IPS-NIHi7 (cell line): Measurements from ENCODE around the gene STARD7.
"Not testable (repeated sequence)": the region's sequence is repeated elsewhere in the genome, so short reads cannot be mapped to it uniquely, and the experiment has no call there.

Experiments used
- DNase-seq: peaks from one replicate; pipeline ENCODE4 v3.0.0; 2012; ENCODE audit warnings: mixed read lengths; ENCODE audit errors: extremely low spot score

The STARD7 gene

DNA sequence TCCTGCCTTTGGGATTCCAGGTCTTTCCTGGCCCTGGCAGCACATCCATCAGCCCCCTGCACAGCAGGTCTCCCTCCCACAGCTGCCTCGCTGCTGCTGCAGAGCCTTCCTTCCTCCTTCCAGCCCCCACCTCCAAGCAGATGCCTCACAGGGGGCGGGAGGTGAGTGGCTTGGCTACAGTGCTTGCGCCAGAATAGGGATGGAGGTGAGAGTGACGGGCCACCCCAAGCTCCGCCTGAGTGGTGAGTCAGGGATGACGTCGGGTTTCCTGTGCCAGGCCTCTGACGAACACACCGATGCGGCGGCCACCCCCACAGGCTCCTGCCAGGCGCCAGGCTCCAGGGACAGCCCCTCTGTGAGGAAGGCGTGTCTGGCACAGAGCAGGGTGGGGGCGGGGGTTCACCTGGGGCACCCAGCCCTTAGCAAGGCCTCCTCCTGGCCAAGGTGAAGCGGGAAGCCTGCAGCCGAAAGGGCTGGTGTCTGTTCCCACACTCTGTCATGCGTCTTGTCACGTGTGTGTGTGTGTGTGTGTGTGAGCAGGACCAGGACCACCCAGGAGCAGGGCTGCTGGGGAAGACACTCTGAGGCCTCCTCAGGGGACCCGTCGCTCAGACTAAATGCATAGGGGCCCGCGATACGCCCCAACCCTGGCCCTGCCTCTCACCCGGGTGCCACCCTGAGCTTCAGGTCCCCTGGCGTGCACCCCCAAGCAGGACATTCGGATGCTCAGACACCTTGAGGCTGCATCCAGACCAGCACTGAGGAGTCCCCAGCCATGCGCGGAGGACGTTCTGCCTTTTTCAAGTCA is 60.0 kb downstream of the STARD7 start:
- peak; percentile 87 for DNase-seq

DNA sequence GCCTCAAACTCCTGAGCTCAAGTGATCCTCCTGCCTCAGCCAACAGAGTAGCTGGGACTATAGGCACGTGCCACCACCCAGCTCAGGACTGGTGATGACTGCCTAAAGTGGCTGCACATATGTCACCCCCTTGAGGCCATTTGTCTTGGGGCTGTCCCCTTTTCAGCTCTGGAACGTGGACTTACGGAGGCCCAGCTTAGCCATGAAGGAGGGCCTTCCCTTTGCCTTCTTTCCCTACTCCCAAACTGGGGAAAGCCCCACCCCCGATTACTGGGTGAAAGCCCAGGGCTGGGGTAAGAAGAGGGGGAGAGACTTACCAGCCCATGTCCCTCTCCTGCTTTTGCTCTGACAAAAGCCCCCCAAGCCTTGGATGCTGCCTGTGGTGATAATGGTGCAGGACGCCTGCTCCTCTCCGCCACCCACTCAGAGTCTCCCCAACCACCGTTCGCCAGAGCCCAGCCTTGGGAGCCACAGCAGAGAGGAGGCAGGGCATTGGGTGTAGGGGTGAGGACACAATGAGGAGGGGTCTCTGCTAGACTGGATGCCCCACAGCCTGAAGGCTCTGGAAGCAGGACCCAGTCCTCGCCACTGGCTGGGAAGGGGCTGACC is 60.9 kb downstream of the STARD7 start:
- no peak for DNase-seq

DNA sequence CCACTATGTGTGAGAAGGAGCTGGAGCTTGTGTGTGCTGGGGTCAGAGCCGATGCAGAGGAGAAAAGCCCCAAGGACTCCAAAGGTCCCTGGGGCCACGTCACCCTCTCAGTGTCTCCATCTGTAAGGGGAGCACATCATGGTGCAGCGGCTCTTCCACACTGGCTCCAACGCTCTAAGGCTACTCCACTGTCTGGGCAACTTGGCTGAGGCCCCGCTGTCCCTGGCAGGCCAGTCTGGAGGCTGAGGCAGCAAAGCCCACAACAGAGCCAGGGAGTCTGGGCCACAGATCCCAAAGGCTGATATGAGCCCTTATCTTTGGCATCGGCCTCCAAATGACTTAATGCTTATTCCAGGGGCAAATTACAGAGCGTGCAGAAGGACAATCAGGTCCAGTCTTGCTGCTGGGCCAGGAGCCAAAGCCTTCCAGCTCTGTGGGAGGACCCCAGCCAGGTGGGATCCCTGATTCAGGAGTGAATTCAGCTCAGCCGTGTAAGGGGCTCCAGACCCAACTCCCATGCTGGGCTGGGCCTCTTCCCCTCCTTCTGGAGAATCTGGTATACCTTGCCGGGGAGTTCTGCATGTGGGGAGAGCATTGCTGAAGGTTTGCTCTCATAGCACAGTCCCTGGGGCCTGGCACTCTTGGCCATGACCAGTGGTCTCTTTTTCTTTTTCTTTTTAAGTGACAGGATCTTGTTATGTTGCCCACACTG is 61.6 kb downstream of the STARD7 start:
- no peak for DNase-seq

DNA sequence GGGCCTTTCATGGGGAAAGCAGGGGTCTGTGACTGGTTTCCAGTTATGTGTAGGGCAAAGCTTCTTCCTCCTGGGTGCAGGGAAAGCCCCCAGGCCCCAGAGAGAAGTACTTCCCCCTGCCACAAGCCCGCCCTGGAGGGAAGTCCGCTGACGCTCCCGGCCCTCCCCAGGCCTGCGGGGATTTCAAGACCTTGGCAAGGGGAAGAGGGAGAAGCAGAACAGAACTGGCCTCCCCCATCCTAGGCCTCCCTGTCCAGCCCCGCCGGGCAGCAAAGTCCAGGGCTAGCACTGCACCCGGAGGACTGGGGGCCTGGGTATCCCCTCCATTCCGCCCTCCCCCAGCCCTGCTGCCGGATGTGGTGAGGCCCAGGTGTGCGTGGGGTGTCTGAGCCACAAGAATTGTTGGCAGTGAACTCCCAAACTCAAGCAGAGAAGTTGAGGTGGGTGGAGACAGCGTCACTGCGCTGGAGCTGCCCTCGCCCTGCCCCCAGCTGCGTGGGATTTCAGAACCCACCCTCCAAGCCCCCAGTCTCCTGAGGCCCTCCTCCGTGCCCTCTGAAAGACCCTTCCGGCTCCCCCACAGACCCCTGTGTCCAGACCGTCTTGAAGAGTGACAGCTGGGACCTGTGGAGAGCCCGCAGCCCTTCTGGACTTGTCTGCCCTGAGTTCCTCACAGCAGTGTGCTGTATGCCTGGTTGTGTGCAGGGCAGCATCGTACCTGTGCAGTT is 62.3 kb downstream of the STARD7 start:
- DNase-seq, result no peak

DNA sequence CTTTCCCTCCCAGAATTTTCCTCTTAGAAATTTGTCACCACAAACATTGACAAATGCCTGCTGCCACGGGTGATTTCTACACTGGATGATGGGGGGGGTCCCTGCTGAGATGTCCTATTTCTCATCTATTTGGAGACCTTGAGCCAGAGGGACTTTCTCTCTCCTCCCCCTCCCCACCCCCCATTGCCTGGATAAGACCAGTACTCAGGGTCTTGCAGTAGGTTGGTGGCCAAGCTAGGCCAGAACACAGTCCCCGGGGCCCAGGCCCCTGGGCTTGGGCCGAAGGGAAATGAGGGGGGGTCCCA is 62.8 kb downstream of the STARD7 start:
- DNase-seq, result no peak

DNA sequence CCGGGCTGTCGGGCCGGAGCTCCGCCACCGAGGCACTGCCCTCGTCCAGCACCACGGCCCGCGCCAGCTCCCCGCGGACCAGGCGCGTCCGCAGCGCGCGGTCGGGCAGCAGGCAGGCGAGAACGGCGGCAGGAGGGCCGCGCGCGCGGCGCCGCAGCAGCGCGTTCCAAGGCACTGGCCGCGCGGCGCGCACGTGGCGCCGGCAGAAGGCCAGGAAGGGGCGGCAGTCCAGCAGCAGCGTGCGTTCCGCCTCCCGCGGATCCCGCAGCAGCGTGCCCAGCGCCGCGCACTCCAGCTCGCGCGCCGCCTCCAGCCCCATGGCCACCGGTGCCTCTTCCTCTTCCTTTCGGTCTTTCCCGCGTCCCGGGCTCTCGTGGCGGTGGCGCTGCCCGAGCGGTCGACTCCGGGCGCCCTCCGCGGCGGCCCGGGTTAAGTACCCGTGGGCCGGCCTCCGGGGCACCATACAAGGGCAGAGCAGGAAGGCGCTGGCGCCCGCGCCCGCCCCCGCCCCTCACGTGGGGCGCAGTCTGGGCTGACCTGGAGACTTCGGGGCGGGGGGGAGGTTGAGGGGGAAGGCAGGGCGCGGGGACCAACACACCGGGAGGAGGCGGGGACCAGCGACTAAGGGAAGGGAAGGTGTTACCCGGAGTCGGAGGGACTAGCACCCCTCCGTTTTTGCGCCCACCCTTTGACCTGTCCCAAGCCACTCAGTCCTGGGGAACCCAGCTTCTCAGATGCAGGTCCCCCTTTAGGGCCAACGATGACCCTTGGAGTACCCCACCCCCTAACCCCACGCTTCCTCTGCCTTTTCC is 63.4 kb downstream of the STARD7 start, which contains the start of gene DUSP2:
DUSP2 (minus strand) TSS at position 405 of the 812 bp plus-strand sequence; CDS start at position 319, 86 bp downstream.
- peak; percentile 68 for DNase-seq

DNA sequence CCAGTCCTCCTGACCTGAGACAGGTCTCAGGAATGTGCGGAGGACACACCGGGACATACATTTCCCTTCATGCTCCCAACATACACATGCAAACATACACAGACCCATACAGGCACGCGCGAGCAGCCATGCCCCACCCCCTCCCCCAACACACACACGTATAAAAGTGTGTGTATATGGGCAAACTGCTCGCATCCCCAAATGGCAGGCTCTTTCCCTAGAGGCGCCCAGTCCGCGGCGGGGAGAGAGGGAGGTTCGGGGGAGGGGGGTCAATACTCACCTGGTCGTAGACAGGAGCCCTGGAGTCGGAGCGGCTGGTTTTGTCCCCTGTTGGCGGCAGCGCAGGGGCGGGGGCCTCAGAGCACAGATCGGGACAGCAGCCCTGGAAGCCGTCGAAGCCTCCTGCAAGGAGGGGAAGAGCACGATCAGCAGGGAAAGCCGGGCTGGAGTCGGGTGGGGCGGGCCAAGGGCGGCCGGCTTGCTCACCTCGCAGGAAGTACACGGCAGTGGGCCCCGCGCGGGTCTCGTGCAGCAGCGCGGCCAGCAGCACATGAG is 64.1 kb downstream of the STARD7 start:
- DNase-seq, result no peak

DNA sequence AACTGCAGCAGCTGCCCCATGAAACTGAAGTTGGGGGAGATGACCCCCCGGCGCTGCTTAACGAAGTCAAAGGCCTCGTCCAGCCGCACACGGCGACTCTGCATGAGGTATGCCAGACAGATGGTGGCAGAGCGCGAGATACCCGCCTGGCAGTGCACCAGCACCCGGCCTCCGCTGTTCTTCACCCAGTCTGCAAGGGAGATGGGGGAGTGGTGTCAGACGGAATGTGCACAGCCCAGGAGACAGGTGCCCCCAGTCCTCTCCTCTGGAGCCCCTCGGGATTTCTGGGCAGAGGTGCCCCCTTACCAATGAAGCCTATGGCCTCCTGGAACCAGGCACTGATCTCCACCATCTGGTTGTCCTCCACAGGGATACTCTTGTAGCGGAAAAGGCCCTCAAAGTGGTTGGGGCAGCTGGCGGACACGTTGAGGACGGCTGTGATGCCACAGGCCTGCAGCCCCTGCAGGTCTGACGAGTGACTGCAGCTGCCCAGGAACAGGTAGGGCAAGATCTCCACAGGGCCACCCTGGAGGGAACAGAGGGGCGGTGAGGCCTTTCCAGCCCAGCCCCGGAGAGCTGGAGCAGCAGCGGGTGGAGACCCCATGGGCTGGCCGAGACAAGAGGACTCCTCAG is 64.7 kb downstream of the STARD7 start:
- DNase-seq, result peak; percentile 74

DNA sequence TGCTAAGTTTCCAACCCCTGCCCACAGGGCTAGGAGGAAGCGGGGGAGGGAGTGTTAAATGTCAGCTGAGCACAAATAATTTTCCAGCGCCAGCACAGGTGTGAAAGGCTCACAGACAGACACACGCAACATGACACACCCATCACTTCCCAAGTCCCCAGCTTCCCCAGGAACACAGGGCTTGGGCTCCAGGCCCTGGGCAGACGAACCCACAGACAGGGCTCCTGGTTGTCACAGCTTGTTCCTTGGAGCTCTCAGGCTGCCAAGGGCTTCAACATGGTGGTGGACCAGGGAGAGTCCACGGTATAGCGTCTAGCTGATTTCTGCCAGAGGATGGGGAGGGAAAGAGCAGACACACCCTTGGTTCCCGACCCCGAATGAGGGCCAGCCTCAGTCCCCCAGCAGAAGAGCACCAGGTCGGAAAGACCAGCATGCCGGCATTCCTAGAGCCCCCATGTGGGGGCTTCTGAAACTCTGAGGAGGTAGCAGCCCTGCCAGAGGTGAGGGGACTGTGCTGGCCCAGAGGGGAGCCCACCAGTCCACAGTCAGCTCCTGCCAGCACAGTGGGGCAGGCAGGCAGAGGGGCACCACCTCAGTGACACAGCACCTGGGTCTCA is 65.3 kb downstream of the STARD7 start:
- no peak for DNase-seq

DNA sequence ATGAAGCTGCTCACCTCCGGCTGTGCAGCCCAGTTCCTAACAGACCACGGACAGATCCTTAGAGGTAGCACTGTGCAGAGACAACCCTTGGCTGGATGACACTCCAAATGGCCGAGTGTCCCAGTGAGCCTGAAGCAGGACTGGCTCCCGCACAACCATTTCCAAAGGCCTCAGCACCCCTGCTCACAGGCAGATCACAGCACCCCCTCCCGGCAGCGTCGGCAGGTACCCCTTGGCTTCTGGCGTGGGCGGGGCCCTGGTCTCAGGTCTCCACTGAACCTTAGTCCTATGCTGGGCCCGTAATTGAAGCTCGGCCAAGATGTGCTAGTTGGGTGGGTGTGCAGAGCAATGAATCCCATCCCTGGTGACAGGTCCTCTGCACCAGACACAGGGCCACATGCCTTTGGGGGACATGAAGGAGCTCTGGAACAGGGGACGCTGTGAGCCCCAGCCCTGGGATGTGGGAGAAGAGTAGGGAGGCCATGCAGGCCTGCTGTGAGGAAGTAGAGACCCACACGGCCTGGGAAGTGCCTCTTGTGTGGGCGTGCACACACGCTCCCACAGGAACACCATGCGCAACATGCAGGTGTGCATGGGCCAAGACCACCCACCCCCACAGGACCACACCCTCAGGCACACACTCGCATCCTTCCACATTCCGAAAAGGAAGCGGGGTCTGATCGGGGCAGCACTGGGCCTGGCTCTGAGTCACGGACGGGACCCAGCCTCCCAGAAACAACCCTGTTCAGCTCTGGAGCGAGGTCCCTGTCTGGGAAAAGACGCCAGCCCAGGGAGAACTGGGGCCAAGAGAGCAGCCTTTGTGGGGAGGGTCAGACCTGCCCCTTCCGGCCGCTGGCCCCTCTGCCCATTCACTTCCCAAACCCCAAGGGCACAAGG is 66.2 kb downstream of the STARD7 start:
- no peak for DNase-seq

DNA sequence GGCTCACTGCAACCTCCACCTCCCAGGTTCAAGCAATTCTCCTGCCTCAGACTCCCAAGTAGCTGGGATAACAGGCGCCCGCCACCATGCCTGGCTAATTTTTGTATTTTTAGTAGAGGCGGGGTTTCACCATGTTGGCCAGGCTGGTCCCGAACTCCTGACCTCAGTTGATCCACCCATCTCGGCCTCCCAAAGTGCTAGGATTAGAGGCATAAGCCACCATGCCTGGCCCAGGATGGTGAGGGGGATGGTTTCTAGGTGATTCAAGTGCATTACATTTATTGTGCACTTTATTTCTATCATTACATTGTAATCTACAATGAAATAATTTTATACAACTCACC is 67.0 kb downstream of the STARD7 start:
- DNase-seq, result not testable (repeated sequence)

DNA sequence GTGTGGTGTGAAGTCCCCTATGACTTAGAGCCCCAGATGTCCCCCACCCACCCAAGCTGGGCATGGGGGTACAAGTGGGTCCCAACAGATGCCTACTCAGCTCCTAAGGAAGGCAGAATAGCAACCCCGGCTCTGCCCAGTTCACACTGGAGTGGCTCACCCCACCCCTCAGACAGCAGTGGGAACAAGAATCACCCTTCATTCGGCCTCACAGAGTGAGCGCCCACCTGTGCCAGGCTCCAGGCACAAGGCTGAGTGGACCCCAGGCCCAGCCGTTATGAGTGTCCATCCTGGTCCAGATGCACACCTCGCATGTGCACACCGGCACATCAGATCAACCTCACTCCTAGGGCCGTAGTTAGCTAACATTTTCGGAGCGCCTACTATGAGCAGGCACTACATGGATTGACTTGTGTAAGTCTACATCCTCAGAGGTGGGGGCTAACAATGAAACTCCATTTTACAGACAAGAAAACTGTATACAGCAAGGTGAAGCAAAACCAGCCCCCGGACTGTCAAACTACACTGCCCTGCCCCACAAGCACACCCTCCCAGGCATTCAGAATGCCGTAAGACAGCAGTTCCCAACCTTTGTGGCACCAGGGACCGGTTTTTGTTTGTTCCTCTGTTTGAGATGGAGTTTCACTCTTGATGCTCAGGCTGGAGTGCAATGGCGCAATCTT is 67.5 kb downstream of the STARD7 start:
- DNase-seq, result no peak

DNA sequence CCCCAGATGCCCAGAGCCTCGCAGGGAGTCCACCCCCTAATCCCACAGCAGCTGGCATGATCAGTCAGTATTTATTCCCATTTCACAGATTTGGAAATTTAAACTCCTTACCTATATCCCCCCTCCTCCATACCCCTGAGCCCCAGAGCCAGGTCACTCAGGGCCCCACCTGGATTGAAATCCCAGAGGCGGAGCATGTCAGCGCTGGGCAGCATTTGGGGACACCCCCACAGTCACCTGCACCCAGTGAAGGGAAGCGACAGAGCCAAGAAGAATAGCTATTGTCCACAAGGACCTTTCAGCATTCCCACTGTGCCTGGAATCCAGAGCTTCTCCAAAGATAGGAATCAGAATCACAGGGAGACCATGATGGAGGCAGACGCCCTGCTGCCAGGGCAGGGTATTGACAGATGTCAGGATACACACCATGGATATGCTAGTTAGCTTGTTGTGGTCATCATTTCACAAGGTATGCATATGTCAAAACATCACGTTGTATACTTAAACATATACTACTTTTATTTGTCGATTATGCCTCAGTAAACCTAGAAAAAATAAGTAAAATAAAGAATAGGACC is 69.4 kb downstream of the STARD7 start:
- DNase-seq, result no peak

DNA sequence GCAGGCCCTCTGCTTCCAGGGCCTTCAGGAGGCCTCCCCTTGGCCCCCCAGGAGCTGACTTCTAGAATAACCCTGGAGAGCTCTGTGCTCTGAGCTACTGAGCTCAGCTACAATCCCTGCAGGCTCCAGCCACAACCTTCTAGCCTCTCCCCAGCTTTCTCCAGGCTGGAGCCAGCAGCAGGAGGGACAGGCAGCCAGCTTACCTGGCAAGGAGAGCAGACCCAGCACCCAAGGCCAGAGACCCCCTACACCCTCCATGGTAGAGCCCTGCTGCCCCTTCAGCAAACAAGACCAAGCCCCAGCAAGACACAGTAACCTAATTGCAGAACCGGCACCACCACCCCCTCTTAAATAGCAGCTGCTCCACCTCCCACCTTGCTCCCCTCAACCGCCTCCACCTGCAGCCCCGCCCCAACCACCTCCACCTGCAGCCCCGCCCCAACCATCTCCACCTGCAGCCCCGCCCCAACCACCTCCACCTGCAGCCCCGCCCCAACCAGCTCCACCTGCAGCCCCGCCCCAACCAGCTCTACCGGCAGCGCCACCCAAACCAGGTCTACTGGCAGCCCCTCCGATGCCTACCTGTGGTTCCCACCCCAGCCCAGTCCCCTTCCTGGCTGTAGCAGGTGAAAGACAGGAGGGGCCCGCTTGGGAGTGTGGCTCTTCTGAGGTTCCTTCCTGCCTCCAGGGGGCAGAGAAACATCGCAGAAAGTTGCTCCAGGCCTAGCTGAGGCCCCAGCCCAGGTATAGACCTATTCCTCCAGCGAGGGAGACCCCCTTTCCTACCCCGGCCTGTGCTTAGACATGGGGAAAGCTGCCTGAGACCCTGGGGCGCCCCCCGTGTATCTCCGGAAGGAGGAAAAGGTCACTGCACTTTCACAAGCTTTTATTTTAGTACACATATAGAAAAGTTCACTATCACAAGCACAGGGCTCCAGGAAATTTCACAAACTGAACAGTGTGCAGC is 70.2 kb downstream of the STARD7 start, which contains the start of gene ASTL:
ASTL (minus strand) TSS at position 324 of the 967 bp plus-strand sequence; CDS start at position 258, 66 bp downstream.
- peak; percentile 88 for DNase-seq

DNA sequence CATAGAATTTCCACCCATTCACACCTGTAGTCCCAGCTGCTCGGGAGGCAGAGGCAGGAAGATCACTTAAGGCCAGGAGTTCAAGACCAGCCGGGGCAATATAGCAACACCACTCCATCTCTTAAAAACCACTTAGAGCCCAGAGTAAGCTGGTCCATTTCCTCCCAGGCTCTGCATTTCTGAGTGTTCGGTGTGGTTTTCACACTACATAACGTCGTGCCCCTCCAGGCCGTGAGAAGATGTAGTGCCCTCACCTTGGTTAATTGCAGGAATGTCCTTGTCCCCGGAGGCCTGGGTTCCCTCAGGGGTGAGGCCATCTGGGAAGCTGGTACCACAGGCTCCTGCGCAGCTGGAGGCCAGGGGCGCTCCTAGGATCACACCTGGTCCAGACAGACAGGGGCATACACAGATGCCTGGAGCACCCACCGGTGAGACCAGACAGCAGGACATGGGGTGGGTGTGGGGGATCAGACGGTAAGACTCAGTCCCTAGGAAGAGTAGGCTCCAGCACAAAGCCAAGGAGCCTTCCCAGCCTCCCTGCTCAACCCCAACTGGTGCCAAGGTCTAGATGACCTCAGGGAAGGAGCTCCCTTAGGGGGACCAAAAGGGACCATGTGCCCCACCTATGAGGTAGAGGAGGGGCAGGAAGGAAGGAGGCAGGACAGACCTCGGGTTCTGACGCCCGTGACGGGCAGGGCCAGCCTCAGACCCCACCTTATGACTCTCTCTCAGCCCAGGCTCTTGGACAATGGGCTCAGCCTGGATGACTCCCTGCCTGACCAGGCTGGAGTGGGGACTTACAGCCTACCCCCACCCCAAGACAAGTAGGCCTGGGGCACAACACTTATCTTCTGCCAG is 71.1 kb downstream of the STARD7 start:
- no peak for DNase-seq
